ENCODE data around the gene MAPT. TPM values are rescaled to one million over a fixed set of nuclear protein-coding genes. Genes with fewer than 3 reads are reported as not detected.

Gene MAPT
- total RNA-seq, 4 donors from 2014 or later: 0.44 to 12.2 (median 3.3) TPM

- H3K4me1 ChIP-seq: no peaks in the 10 kb centered on the region
- DNase-seq: no peak
- 75 to 84% methylated on average over 7 of the region's 7 CpGs for WGBS, 2 donors
- intact Hi-C loops (cut with DNase I): no loop called here
- H3K36me3 ChIP-seq: no peaks in the 10 kb centered on the region
- TF ChIP-seq CTCF (IDR thresholded peaks at IDR 0.05) (no peak), POLR2A (IDR thresholded peaks at IDR 0.05) (no peak)
- peaks cover 0 to 3% (median 0%) of the 10 kb centered on the region in 4 donors for H3K27me3 ChIP-seq
- H3K4me3 ChIP-seq: no peak overlapping the region
- peaks cover 0 to 8% (median 3%) of the 10 kb centered on the region in 3 donors for H3K9me3 ChIP-seq
- no peak overlapping the region for H3K27ac ChIP-seq
These were observed 22.7 kb downstream of the MAPT start for GRCh38 chr17:45917081-45917480.

GRCh38 chr17:45918241-45918745, 23.9 kb downstream of the MAPT start:
- no peaks in the 10 kb centered on the region for H3K9me3 ChIP-seq
- peaks cover 0 to 3% (median 0%) of the 10 kb centered on the region in 4 donors for H3K27me3 ChIP-seq
- WGBS, 2 donors: 86% methylated on average over 1 of the region's 2 CpGs; no CpG with 5 or more reads in 1 of the 2 donors
- H3K27ac ChIP-seq: no peak overlapping the region
- no peak for DNase-seq
- TF ChIP-seq CTCF (IDR thresholded peaks at IDR 0.05) (no peak), POLR2A (IDR thresholded peaks at IDR 0.05) (no peak)
- no peaks in the 10 kb centered on the region for H3K4me1 ChIP-seq
- no peaks in the 10 kb centered on the region for H3K36me3 ChIP-seq
- intact Hi-C loops (cut with DNase I): no loop called here
- no peak overlapping the region for H3K4me3 ChIP-seq

- peaks cover 0 to 3% (median 0%) of the 10 kb centered on the region in 4 donors for H3K27me3 ChIP-seq
- no peak overlapping the region for H3K4me3 ChIP-seq
- TF ChIP-seq POLR2A (IDR thresholded peaks at IDR 0.05) (no peak), CTCF (IDR thresholded peaks at IDR 0.05) (no peak)
- no peaks in the 10 kb centered on the region for H3K9me3 ChIP-seq
- DNase-seq: no peak
- 71 to 77% methylated on average over 5 to 6 of the region's 15 CpGs for WGBS, 2 donors
- intact Hi-C loops (cut with DNase I): no loop called here
- H3K36me3 ChIP-seq: no peaks in the 10 kb centered on the region
- no peaks in the 10 kb centered on the region for H3K4me1 ChIP-seq
- no peak overlapping the region for H3K27ac ChIP-seq
These were observed 24.8 kb downstream of the MAPT start for GRCh38 chr17:45919136-45919535.

- no peaks in the 10 kb centered on the region for H3K36me3 ChIP-seq
- intact Hi-C loops (cut with DNase I): no loop called here
- DNase-seq: no peak
- H3K9me3 ChIP-seq: no peaks in the 10 kb centered on the region
- no peaks in the 10 kb centered on the region for H3K4me1 ChIP-seq
- peaks cover 0 to 3% (median 0%) of the 10 kb centered on the region in 4 donors for H3K27me3 ChIP-seq
- TF ChIP-seq POLR2A (IDR thresholded peaks at IDR 0.05) (no peak), CTCF (IDR thresholded peaks at IDR 0.05) (no peak)
- 76 to 78% methylated on average over 6 to 8 of the region's 9 CpGs for WGBS, 2 donors
- H3K4me3 ChIP-seq: no peak overlapping the region
- H3K27ac ChIP-seq: no peak overlapping the region
These were observed 25.7 kb downstream of the MAPT start for GRCh38 chr17:45920083-45920482.

- no peak overlapping the region for H3K4me3 ChIP-seq
- intact Hi-C loops (cut with DNase I): no loop called here
- no peak overlapping the region for H3K27ac ChIP-seq
- no peak for TF ChIP-seq POLR2A (IDR thresholded peaks at IDR 0.05)
- no peak for TF ChIP-seq CTCF (IDR thresholded peaks at IDR 0.05)
- DNase-seq: no peak
- WGBS, 2 donors: 63 to 71% methylated on average over 7 of the region's 7 CpGs
- no peaks in the 10 kb centered on the region for H3K4me1 ChIP-seq
- peaks cover 0 to 9% (median 6%) of the 10 kb centered on the region in 3 donors for H3K9me3 ChIP-seq
- no peaks in the 10 kb centered on the region for H3K36me3 ChIP-seq
- no peaks in the 10 kb centered on the region for H3K27me3 ChIP-seq
These were observed 29.3 kb downstream of the MAPT start for GRCh38 chr17:45923511-45924268.
